Karpas-422 (cell line): ENCODE data around the gene PNPO. TPM values are rescaled to one million over a fixed set of nuclear protein-coding genes. Genes with fewer than 3 reads are reported as not detected.

ENCODE experiments used
- DNase-seq: peaks from one replicate; pipeline ENCODE4 v3.0.0-alpha.2; 2015
- H2AFZ ChIP-seq: fragments of 200-600 bp; sonication (generic); 2 replicates; pipeline ENCODE4 v1.6.1; 2014; ENCODE audit warnings: antibody characterized with exemption, low read length, mixed read lengths
- H3K27ac ChIP-seq: fragments of 200-600 bp; sonication (generic); 2 replicates; pipeline ENCODE4 v1.5.1; 2014; ENCODE audit warnings: mild to moderate bottlenecking, low read length, moderate library complexity
- H3K27me3 ChIP-seq: fragments of 200-600 bp; sonication (generic); 2 replicates; pipeline ENCODE4 v1.6.1; 2014; ENCODE audit warnings: low read length, mixed read lengths
- H3K36me3 ChIP-seq: fragments of 200-600 bp; sonication (generic); 2 replicates; pipeline ENCODE4 v1.6.1; 2014; ENCODE audit warnings: low read length, mixed read lengths; ENCODE audit not compliant: insufficient read depth
- H3K4me1 ChIP-seq: fragments of 200-600 bp; sonication (generic); 2 replicates; pipeline ENCODE4 v1.6.1; 2014; ENCODE audit warnings: mild to moderate bottlenecking, low read length, mixed read lengths
- H3K4me2 ChIP-seq: fragments of 200-600 bp; sonication (generic); 2 replicates; pipeline ENCODE4 v1.6.1; 2014; ENCODE audit warnings: low read length, low read depth, mild to moderate bottlenecking; ENCODE audit not compliant: poor library complexity, severe bottlenecking
- H3K4me3 ChIP-seq: fragments of 200-600 bp; sonication (generic); 2 replicates; pipeline ENCODE4 v1.5.1; 2014; ENCODE audit warnings: mild to moderate bottlenecking, antibody characterized with exemption, low read length, mixed read lengths
- H3K79me2 ChIP-seq: fragments of 200-600 bp; sonication (generic); 2 replicates; pipeline ENCODE4 v1.6.1; 2014; ENCODE audit warnings: mild to moderate bottlenecking, low read length, mixed read lengths
- H3K9ac ChIP-seq: fragments of 200-600 bp; sonication (generic); 2 replicates; pipeline ENCODE4 v1.6.0; 2014; ENCODE audit warnings: low read length
- H3K9me2 ChIP-seq: fragments of 200-600 bp; sonication (generic), shearing (Covaris generic); replicated peaks from 2 replicates; pipeline ENCODE4 v1.6.0; 2014; ENCODE audit warnings: mild to moderate bottlenecking, low read length, moderate library complexity; ENCODE audit not compliant: insufficient read depth
- H3K9me3 ChIP-seq: fragments of 300-700, 200-600 bp; sonication (generic); 2 replicates; pipeline ENCODE4 v1.6.1; 2014; ENCODE audit warnings: low read length, mixed read lengths
- H4K20me1 ChIP-seq: fragments of 200-600 bp; sonication (generic); 2 replicates; pipeline ENCODE4 v1.6.1; 2014; ENCODE audit warnings: mild to moderate bottlenecking, antibody characterized with exemption, low read length, low read depth; ENCODE audit not compliant: insufficient read depth
- total RNA-seq: library from RNA; depleted of rRNA; stranded (reverse); fragments of >200 nt; shearing (Covaris generic); gene quantifications from 2 replicates; pipeline ENCODE4 v1.2.3, GENCODE V29; 2014; ENCODE audit warnings: low replicate concordance; rRNA removed

Gene PNPO
- total RNA-seq, 1 experiment from 2014 or later, result 26.8 TPM

DNA sequence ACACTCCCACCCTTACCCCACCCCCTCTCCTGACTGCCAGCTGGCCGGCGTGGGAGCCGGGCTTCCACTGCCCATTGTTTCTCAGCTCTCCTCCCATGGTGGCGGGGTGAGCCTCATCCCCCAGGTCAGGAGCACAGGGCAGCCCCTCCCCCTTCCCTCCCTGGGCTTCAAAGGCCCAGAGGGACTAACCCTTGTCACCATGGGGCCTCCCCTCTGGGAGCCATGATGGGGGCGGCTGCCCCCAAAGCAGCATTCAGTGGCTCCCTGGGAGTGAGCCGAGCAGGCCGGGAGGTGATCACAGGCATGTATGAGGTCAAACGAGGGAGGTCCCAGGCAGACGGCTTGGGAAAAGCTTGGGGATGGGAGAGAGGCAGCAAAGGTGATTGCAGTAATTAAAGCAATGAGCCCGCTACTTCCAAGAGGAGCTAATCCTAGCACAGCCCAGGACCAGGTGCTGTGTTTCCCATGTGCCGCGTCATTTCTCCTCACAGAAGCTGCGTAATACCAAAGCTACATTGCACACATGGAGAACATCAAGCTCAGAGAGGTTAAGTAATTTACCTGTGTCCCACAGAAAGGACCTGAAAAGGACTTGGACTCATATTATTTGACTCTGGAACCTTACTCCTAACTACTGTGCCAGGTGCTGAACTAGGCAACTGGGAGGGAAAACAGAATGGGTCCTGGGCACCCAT is 54.0 kb downstream of the PNPO start:
- no peaks in the 10 kb centered on the region for H3K9me2 ChIP-seq
- H3K4me1 ChIP-seq, result peaks cover 8% of the 10 kb centered on the region
- no peak overlapping the region for H2AFZ ChIP-seq
- H3K4me2 ChIP-seq, result no peak overlapping the region
- no peaks in the 10 kb centered on the region for H3K9me3 ChIP-seq
- no peaks in the 10 kb centered on the region for H3K79me2 ChIP-seq
- H3K36me3 ChIP-seq, result no peaks in the 10 kb centered on the region
- H4K20me1 ChIP-seq, result no peaks in the 10 kb centered on the region
- DNase-seq, result no peak
- H3K27ac ChIP-seq, result no peak overlapping the region
- no peaks in the 10 kb centered on the region for H3K27me3 ChIP-seq
- H3K4me3 ChIP-seq, result no peak overlapping the region
- no peak overlapping the region for H3K9ac ChIP-seq

DNA sequence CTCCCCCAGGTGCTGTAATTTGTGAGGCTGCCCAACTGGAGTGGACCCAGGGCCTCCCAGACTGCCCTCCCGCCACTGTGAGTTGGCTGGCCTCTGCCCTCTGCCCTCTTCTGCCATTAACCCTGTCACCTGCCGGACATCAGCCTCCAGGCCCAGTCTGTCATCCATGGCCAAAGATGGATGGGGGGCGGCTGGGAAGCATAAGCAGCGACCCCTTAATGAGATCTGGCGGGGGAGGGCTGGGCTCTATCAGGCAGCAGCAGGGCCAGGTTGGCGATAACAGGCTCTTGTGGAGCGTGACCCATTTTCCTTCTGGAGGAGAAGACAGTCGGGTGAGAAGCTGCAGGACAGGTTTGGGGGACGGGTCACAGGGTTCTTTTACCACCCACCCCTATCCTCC is 54.8 kb downstream of the PNPO start:
- Histone ChIP-seq H3K36me3 (no peaks in the 10 kb centered on the region), H3K9me3 (no peaks in the 10 kb centered on the region), H4K20me1 (no peaks in the 10 kb centered on the region), H3K27ac (no peak overlapping the region), H3K4me3 (no peak overlapping the region), H3K4me1 (peaks cover 8% of the 10 kb centered on the region), H3K9ac (no peak overlapping the region), H3K79me2 (no peaks in the 10 kb centered on the region), H3K9me2 (no peaks in the 10 kb centered on the region), H3K4me2 (no peak overlapping the region), H3K27me3 (no peaks in the 10 kb centered on the region), H2AFZ (no peak overlapping the region)
- DNase-seq, result no peak

DNA sequence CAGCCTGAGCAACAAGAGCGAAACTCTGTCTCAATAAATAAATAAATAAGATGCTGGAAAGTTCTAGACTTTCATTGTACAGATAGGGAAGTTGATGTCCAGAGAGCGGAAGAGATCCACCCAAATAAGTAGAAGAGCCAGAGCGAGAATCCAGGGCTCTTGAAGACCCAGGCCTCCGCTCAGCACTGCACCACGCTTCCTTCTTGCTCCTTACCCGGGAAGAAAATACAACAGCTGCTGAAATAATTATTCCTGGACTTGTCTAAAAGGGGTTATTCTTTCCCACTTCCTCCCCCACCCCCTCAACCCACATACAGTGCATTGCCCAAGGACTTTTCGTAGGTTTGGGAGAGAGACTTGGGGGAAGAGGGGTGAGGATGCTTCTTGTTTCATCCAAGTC is 56.2 kb downstream of the PNPO start:
- H3K9me3 ChIP-seq, result no peaks in the 10 kb centered on the region
- H2AFZ ChIP-seq, result no peak overlapping the region
- H3K36me3 ChIP-seq, result no peaks in the 10 kb centered on the region
- DNase-seq, result no peak
- no peaks in the 10 kb centered on the region for H3K79me2 ChIP-seq
- H3K27me3 ChIP-seq, result no peaks in the 10 kb centered on the region
- H3K9ac ChIP-seq, result no peak overlapping the region
- no peak overlapping the region for H3K27ac ChIP-seq
- no peak overlapping the region for H3K4me3 ChIP-seq
- H4K20me1 ChIP-seq, result no peaks in the 10 kb centered on the region
- H3K4me1 ChIP-seq, result peaks cover 19% of the 10 kb centered on the region
- no peaks in the 10 kb centered on the region for H3K9me2 ChIP-seq
- no peak overlapping the region for H3K4me2 ChIP-seq

DNA sequence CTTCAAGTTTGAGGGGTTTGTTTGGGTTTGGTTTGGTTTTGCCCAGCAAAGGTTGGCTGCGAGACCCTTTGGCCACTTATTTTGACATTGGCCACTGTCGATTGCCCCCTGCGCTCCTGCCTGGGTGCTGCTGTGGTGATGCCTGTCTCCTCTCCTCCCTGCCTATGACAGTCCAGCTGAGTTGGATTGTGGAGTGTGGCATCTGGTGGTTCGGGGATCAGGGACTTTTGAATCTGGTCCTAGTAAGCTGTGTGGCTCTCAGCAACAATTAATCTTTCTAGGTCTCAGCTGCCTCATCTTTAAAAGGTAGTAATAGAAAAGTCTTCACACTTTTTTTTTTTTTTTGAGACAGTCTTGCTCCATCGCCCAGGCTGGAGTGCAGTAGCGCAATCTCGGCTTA is 56.7 kb downstream of the PNPO start:
- Histone ChIP-seq H3K4me2 (no peak overlapping the region), H3K9ac (no peak overlapping the region), H3K9me2 (no peaks in the 10 kb centered on the region), H2AFZ (no peak overlapping the region), H3K27ac (no peak overlapping the region), H3K79me2 (no peaks in the 10 kb centered on the region), H3K27me3 (no peaks in the 10 kb centered on the region), H3K9me3 (no peaks in the 10 kb centered on the region), H4K20me1 (no peaks in the 10 kb centered on the region), H3K36me3 (no peaks in the 10 kb centered on the region), H3K4me1 (peaks cover 23% of the 10 kb centered on the region), H3K4me3 (no peak overlapping the region)
- DNase-seq, result no peak

Other genes with a start within 250 kb of the PNPO start
- gene TBKBP1, start 247.4 kb upstream of the PNPO start, total RNA-seq, result 0.25 and 0.56 TPM in 2 replicates
- not detected in 2 replicates for gene TBX21, start 208.3 kb upstream of the PNPO start, total RNA-seq
- 11.1 and 21.9 TPM in 2 replicates for gene OSBPL7, start 119.8 kb upstream of the PNPO start, total RNA-seq
- 38.2 and 50.3 TPM in 2 replicates for gene MRPL10, start 110.0 kb upstream of the PNPO start, total RNA-seq
- 2.8 TPM in 1 of 2 replicates, not detected in the other for gene LRRC46, start 109.9 kb upstream of the PNPO start, total RNA-seq
- gene SCRN2, start 100.3 kb upstream of the PNPO start, total RNA-seq, result 37.7 and 63.5 TPM in 2 replicates
- gene SP6, start 90.4 kb upstream of the PNPO start, total RNA-seq, result 0.04 TPM in 1 of 2 replicates, not detected in the other
- gene SP2, start 45.3 kb upstream of the PNPO start, total RNA-seq, result 3.6 and 4.4 TPM in 2 replicates
- 0.97 and 2.7 TPM in 2 replicates for gene PRR15L, start 16.3 kb downstream of the PNPO start, total RNA-seq
- 213 and 402 TPM in 2 replicates for gene CDK5RAP3, start 29.5 kb downstream of the PNPO start, total RNA-seq
- not detected in 2 replicates for gene COPZ2, start 96.2 kb downstream of the PNPO start, total RNA-seq
- 48.7 and 52.7 TPM in 2 replicates for gene NFE2L1, start 106.8 kb downstream of the PNPO start, total RNA-seq
- 32.5 TPM in 2 replicates for gene CBX1, start 159.9 kb downstream of the PNPO start, total RNA-seq
- gene SNX11, start 166.2 kb downstream of the PNPO start, total RNA-seq, result 14.6 and 16.4 TPM in 2 replicates